Posterior vena cava (tissue), 2 donors: ENCODE data around the gene RIC1. TPM values are rescaled to one million over a fixed set of nuclear protein-coding genes. Genes with fewer than 3 reads are reported as not detected.
"Not testable (repeated sequence)": the region's sequence is repeated elsewhere in the genome, so short reads cannot be mapped to it uniquely, and the experiment has no call there.

ENCODE experiments used
- DNase-seq: peaks from one replicate; pipeline ENCODE4 v3.0.0-alpha.2; 2020; ENCODE audit warnings: low spot score
- intact Hi-C, 2 donors: fragments of 100-400 bp; cut with DNase I; formaldehyde crosslinking; loops; one replicate each; pipeline versions ENCODE4 v1.14.1 to v1.14.2; 2022 to 2023
- long read RNA-seq, 2 donors: library from polyadenylated mRNA; unstranded; transcript quantifications; one replicate each; pipeline ENCODE4 v2.0.0, GENCODE V29; 2020 to 2021
- total RNA-seq, 2 donors: library from RNA; stranded (reverse); fragmentation: NEBNext Ultra II Directional; extraction: Animal tissue kit (Norgen Biotek cat#: 25700); gene quantifications; one replicate each; pipeline ENCODE4 v1.2.1, GENCODE V29; 2021
- donor health status: DM: yes; HTN: yes; CAD: no.
- donor health status: DM: yes; HTN: yes; CAD: no.

RIC1 gene
- 10 to 100 TPM; 20.2 to 25.2 TPM for total RNA-seq
- long read RNA-seq, donor 1, full-length matches to known transcripts = 1 of 10 reads
- long read RNA-seq, donor 1, partial matches to known transcripts = 3 of 10 reads
- long read RNA-seq, donor 1, other reads (novel, unspliced or antisense) = 6 of 10 reads
- long read RNA-seq, donor 2, partial matches to known transcripts = 0 of 3 reads
- long read RNA-seq, donor 2, other reads (novel, unspliced or antisense) = 3 of 3 reads

GRCh38 chr9:5628530-5629311 lies at the start of gene RIC1:
TSS of gene RIC1 (plus strand) at chr9:5629107. CDS start at chr9:5629310, 203 bp downstream.
- intact Hi-C loops = loop anchor here in 1 of 2 donors (10.0 kb wide), 1 partner anchor 376 kb away; a partner anchor contains a TSS
- DNase-seq = peak; percentile 97

DNA sequence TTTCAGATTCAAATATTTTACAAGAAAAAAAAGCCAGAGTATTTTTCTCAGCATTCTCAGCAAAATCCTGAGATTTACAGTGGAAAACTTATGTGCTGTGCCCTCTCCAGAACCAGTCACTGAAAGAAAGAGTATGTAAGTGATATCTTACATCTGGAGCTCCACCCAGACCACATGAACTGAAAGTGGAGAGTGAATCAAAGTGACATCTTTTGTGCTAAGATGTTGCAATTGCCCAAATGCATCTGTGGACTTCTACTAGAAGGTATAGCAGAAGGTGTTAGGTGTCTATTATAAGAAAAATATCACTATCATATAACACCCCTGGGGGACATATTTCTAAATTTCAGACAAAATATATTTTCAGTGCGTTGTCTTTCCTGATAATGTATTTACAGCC lies 49.0 kb upstream of the RIC1 start:
- no peak for DNase-seq
- intact Hi-C loops = no loop called here

DNA sequence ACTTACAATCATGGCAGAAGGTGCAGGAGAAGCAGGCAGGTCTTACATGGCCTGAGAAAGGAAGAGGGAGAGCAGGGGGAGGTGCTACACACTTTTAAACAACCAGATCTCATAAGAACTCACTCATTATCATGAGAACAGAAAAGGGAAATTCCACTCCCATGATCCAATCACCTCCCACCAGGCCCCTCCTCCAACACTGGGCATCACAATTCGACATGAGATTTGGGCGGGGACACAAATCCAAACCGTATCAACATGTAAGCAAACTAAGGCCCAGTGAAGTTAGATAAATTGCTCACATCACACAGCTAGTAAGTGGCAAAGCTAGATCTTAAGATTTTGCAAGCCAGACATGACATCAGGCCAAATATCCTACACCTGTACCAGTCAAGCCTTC lies 48.3 kb upstream of the RIC1 start:
- intact Hi-C loops = no loop called here
- no peak for DNase-seq

- DNase-seq, intact Hi-C loops: not testable (repeated sequence)
Measured at GRCh38 chr9:5581706-5582105, 47.2 kb upstream of the RIC1 start.

DNA sequence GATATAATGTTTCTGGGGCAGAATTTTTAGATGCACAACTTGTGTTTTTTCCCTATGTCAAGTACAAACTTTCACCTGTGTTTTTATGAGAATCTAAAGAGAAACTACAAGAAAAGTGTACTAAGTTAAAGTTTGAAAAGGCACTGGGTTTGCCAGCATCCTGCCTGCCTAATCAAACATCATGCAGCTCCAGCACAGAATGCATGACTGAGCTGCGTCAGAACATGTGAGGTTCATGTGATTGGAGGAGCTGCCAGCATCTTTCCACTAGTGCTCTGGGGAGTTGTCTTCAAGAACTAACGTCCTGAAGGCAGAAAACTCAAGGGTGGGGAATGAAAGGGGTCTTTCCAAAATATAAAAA lies 46.1 kb upstream of the RIC1 start:
- no peak for DNase-seq
- intact Hi-C loops = no loop called here

GRCh38 chr9:5586391-5586802 lies 42.5 kb upstream of the RIC1 start:
- intact Hi-C loops = loop anchor here in 1 of 2 donors (5.0 kb wide), 1 partner anchor 134 kb away; the partner anchor contains the start of gene CD274
- DNase-seq = no peak

GRCh38 chr9:5587024-5587423 lies 41.9 kb upstream of the RIC1 start:
- intact Hi-C loops = loop anchor here in 1 of 2 donors (5.0 kb wide), 1 partner anchor 135 kb away; the partner anchor contains the start of gene CD274
- no peak for DNase-seq

GRCh38 chr9:5592231-5592630 lies 36.7 kb upstream of the RIC1 start:
- no peak for DNase-seq
- intact Hi-C loops = loop anchor here (10.0 kb wide), 4 partner anchors 157 to 837 kb away; partner anchors contain the start of genes INSL6 (in 1 of the 2) and PLGRKT (in 1 of the 2)

GRCh38 chr9:5592904-5593303 lies 36.0 kb upstream of the RIC1 start:
- no peak for DNase-seq
- intact Hi-C loops = loop anchor here (10.0 kb wide), 4 partner anchors 158 to 838 kb away; partner anchors contain the start of genes INSL6 (in 1 of the 2) and PLGRKT (in 1 of the 2)

GRCh38 chr9:5593904-5594303 lies 35.0 kb upstream of the RIC1 start:
- DNase-seq = no peak
- intact Hi-C loops = loop anchor here (10.0 kb wide), 4 partner anchors 159 to 839 kb away; partner anchors contain the start of genes INSL6 (in 1 of the 2) and PLGRKT (in 1 of the 2)

- intact Hi-C loops = loop anchor here (10.0 kb wide), 4 partner anchors 161 to 841 kb away; partner anchors contain the start of genes INSL6 (in 1 of the 2) and PLGRKT (in 1 of the 2)
- no peak for DNase-seq
Measured at GRCh38 chr9:5596173-5596572, 32.7 kb upstream of the RIC1 start.

GRCh38 chr9:5608298-5609225 lies 20.3 kb upstream of the RIC1 start:
- intact Hi-C loops = no loop called here
- DNase-seq = no peak

DNA sequence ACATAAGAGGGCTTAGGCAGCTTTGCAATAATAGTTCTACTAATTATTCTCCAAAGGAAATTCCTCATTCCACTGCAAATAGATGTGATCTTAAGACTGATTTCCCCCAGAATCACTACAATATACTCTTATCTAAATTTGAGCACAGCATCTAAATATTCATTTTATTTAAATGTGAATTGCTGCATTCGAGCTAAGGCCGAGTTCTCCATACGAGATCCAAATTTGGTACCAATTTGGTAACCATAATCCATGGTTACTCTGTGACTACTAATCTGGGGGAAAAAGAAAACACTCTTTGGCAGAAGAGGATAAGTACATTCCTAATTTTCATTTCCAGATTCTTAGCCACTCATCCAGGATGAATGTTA lies 19.7 kb upstream of the RIC1 start:
- intact Hi-C loops = no loop called here
- DNase-seq = no peak

DNA sequence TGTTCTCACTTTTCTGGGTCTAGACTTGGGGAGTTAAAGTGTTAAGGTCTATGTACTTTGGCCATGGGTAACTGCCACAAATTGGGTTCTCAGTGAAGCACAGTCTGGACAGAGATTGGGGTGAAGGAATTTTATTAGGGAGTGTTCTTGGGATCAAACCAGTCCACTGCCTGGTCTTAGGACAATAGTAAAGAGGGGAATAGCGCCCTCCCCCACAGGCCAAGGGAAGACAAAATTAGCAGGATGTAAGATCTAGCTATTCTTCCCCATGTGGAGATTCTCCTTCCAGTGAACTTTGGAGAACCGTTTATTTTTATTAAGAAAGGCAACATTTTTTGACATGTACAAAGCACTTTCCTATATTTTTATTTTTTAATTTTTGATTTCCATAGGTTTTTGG lies 18.4 kb upstream of the RIC1 start:
- DNase-seq = no peak
- intact Hi-C loops = no loop called here

DNA sequence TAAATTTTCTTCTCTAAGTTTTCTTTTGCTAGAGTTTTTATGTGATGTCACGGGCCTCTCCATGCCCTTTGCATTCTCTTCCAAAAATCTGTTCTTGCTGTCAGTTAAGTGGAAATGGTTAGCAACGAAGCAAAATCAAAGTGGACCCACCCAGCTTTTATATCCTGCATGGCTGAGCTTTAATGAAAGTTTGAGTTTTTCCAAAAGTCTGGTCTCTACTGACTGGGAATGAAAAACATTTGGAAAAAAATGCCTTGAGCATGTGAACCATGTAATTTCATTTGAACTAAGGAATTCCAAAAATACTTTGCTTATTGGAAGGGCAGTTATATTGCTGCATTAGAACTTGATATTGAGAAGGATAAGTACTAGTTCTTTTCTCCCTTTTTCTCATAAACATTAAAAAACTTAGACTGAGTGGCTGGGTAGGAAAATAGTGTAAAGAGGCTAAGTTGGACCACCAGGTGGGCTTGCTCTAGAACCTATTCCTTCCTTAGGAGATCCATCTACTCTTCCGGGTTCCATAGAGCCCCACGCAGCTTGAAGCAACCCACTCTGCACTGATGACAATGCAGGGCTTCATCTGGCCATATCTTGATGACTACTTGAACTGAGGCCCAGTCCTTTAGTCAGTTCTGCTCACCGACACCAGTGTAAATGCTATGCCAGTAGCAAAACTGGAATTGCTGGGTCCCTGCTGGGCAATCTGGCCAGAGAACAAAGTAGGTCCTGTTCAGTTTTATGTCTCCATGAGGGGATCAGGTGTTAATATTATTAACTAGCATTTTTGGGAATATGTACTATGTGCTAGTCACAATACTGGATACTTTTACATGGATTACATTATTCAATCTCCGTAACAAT lies 17.4 kb upstream of the RIC1 start:
- intact Hi-C loops = no loop called here
- DNase-seq = no peak

DNA sequence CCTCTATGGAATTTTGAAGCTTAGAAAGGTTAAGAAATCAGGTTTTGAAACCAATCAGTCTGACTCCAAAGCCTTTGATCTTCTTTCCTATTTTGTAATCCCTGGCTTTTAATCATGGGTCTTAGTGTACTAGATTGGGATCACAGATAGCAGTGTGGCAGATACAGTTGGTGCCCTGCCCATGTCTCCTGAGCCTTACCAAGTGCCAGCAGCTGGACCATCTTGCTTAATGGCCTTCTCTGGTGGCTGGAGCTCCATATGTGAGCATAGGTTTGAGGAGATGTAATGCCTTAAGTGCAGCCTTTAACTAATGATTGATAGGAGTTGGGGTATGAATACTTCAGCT lies 16.7 kb upstream of the RIC1 start:
- no peak for DNase-seq
- intact Hi-C loops = no loop called here

DNA sequence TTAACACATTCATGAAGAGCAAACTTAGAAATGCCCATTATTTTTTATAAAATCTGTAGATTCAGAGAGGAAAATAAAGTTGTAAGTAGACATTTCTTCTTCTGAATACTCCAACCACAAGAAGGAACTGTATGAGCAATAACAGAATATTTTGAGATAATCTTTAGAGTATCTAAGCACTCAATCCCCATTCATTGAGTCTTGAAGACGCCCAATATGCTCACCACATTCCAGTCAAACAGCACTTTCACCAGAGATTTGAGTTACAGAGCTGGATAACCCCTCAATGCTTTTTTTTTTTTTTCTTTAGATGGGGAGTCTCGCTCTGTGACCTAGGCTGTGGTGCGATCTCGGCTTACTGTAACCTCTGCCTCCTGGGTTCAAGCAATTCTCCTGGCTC lies 14.7 kb upstream of the RIC1 start:
- DNase-seq = no peak
- intact Hi-C loops = no loop called here

DNA sequence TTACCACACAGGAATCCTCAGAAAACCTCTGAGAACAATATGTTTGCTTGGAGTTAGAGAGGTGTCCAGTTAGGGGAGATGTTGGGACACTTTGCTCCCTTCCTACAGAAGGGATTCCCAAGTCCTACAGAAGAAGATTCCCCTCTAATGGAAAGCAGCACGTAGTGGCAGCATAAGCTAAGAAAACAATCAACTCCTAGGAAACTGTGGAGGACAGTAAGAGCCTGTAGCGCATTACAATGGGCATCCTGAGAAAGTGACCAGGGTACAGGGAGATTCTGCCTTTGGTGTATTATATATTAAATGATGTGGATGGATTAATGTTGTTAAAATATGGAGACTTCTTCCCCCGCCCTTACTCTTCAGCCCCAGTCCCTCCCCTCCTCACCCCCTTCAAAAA lies 13.9 kb upstream of the RIC1 start:
- no peak for DNase-seq
- intact Hi-C loops = no loop called here

GRCh38 chr9:5617749-5618148 lies 11.2 kb upstream of the RIC1 start:
- intact Hi-C loops = no loop called here

More at GRCh38 chr9:5617749-5618148, 11.2 kb upstream of the RIC1 start:
- DNase-seq = no peak
